PC-3 (cell line): ENCODE results near the gene EIF4G3. TPM values are rescaled to one million over a fixed set of nuclear protein-coding genes. Genes with fewer than 3 reads are reported as not detected.
A peak's percentile ranks its signal among the peaks of the same experiment; 100 is the strongest.

Experiments used
- ATAC-seq: fragments of 200-7000 bp; cut with Tn5 transposase; 2 replicates; pipeline ENCODE4 v1.9.1; 2020; ENCODE audit warnings: mild to moderate bottlenecking, moderate library complexity
- BruUV-seq: library from RNA; stranded (reverse); fragments of 400-500 nt; replicated peaks from 2 replicates; lab custom pipeline; 2021; lab: Mats Ljungman, UMichigan
- CTCF ChIA-PET: fragments of 300-600 bp; sonication (Branson Sonifier 250); formaldehyde crosslinking; loops from one replicate; lab custom pipeline; 2022; ENCODE audit warnings: antibody characterized with exemption; lab: Charles Lee
- POLR2A ChIA-PET: fragments of 300-600 bp; sonication (Branson Sonifier 250); formaldehyde crosslinking; loops from one replicate; lab custom pipeline; 2022; ENCODE audit warnings: antibody characterized with exemption; ENCODE audit not compliant: unreplicated experiment; lab: Charles Lee
- DNase-seq: peaks from one replicate; pipeline ENCODE4 v3.0.0-alpha.2; 2015
- H2AFZ ChIP-seq: fragments of 300-600 bp; sonication (generic); 2 replicates; pipeline ENCODE4 v1.6.0; 2016; ENCODE audit warnings: antibody characterized with exemption, low read length
- H3F3A ChIP-seq: fragments of 300-600 bp; sonication (generic); one replicate; pipeline ENCODE4 v1.6.0; 2017; ENCODE audit warnings: antibody characterized with exemption, low read length, control low read depth, mild to moderate bottlenecking; ENCODE audit not compliant: unreplicated experiment
- H3K27ac ChIP-seq: fragments of 300-600 bp; sonication (generic); 2 replicates; pipeline ENCODE4 v1.5.1; 2016; ENCODE audit warnings: mild to moderate bottlenecking, low read length
- H3K27me3 ChIP-seq: fragments of 300-600 bp; sonication (generic); 2 replicates; pipeline ENCODE4 v1.6.1; 2016; ENCODE audit warnings: low read length, mixed read lengths
- H3K36me3 ChIP-seq: fragments of 300-600 bp; sonication (generic); 2 replicates; pipeline ENCODE4 v1.6.1; 2016; ENCODE audit warnings: low read depth, mixed run types, low read length, mixed read lengths
- H3K4me1 ChIP-seq: fragments of 300-600 bp; sonication (generic); 2 replicates; pipeline ENCODE4 v1.5.1; 2016; ENCODE audit warnings: low read length; ENCODE audit not compliant: insufficient read depth
- H3K4me2 ChIP-seq: fragments of 300-600 bp; sonication (generic); 2 replicates; pipeline ENCODE4 v1.6.0; 2016; ENCODE audit warnings: low read length
- H3K4me3 ChIP-seq: fragments of 300-600 bp; sonication (generic); 2 replicates; pipeline ENCODE4 v1.5.1; 2016; ENCODE audit warnings: mild to moderate bottlenecking, low read length, mixed read lengths
- H3K79me2 ChIP-seq: fragments of 300-600 bp; sonication (generic); 2 replicates; pipeline ENCODE4 v1.6.1; 2017; ENCODE audit warnings: low read length, mixed read lengths
- H3K9ac ChIP-seq: fragments of 300-600 bp; sonication (generic); 2 replicates; pipeline ENCODE4 v1.6.0; 2016; ENCODE audit warnings: mild to moderate bottlenecking, low read length
- H3K9me2 ChIP-seq: fragments of 300-600 bp; sonication (generic); replicated peaks from 2 replicates; pipeline ENCODE4 v1.6.1; 2016; ENCODE audit warnings: mixed run types, low read length, mixed read lengths
- H3K9me3 ChIP-seq: fragments of 300-600 bp; sonication (generic); 2 replicates; pipeline ENCODE4 v1.6.1; 2016; ENCODE audit warnings: low read length, mixed read lengths
- H4K20me1 ChIP-seq: fragments of 300-600 bp; sonication (generic); 2 replicates; pipeline ENCODE4 v1.6.1; 2016; ENCODE audit warnings: low read length, mixed read lengths
- CTCF ChIP-seq: fragments of 300-600 bp; sonication (generic); conservative IDR thresholded peaks from 2 replicates; pipeline ENCODE4 v1.5.1; 2017; ENCODE audit warnings: antibody characterized with exemption, low read depth, mild to moderate bottlenecking, low read length
- EZH2 ChIP-seq: fragments of 300-600 bp; sonication (generic); IDR thresholded peaks from one replicate; pipeline ENCODE4 v1.6.1; 2017; ENCODE audit warnings: antibody characterized with exemption, mild to moderate bottlenecking, low read length; ENCODE audit not compliant: unreplicated experiment
- EZH2phosphoT487 ChIP-seq: fragments of 300-600 bp; sonication (generic); IDR thresholded peaks from 2 replicates; pipeline ENCODE4 v1.6.1; 2018; ENCODE audit warnings: mild to moderate bottlenecking, antibody characterized with exemption, low read length, borderline replicate concordance
- intact Hi-C: fragments of 100-400 bp; cut with micrococcal nuclease; formaldehyde crosslinking; loops from 2 replicates; pipeline ENCODE4 v1.9.0; 2023
- total RNA-seq: library from RNA; depleted of rRNA; stranded (reverse); fragments of >200 nt; gene quantifications from 2 replicates; pipeline ENCODE4 v1.2.3, GENCODE V29; 2014

Gene EIF4G3
- total RNA-seq, 1 experiment from 2014 or later, result 16.9 TPM

- ChIA-PET POLR2A (no interaction called here), CTCF (no interaction called here)
- no peaks in the 10 kb centered on the region for H3K36me3 ChIP-seq
Measured at GRCh38 chr1:20875198-20875973, 301.3 kb downstream of the EIF4G3 start.

GRCh38 chr1:20873311-20873710 is 303.4 kb downstream of the EIF4G3 start:
- no peak overlapping the region for H3K27ac ChIP-seq
- H3K9me2 ChIP-seq, result no peaks in the 10 kb centered on the region
- DNase-seq (no peak), ATAC-seq (no peak)
- H3K4me3 ChIP-seq, result no peak overlapping the region
- intact Hi-C loops, result no loop called here
- no peaks in the 10 kb centered on the region for H3K27me3 ChIP-seq
- H3K4me2 ChIP-seq, result no peak overlapping the region
- no peaks in the 10 kb centered on the region for H3F3A ChIP-seq
- CTCF ChIA-PET, result no interaction called here
- no peaks in the 10 kb centered on the region for H3K36me3 ChIP-seq
- no peaks in the 10 kb centered on the region for H3K79me2 ChIP-seq
- H4K20me1 ChIP-seq, result no peaks in the 10 kb centered on the region
- no peak overlapping the region for H3K9ac ChIP-seq
- no peaks in the 10 kb centered on the region for H3K9me3 ChIP-seq
- POLR2A ChIA-PET, result no interaction called here
- no TSS peak for BruUV-seq
- 0 out of 2 replicates have a peak, but pooled peaks cover 1% of the 10 kb centered on the region for H3K4me1 ChIP-seq
- H2AFZ ChIP-seq, result no peak overlapping the region
- no peak for TF ChIP-seq CTCF
- TF ChIP-seq EZH2phosphoT487, result no peak
- no peak for TF ChIP-seq EZH2

More at GRCh38 chr1:20875198-20875973, 301.3 kb downstream of the EIF4G3 start:
- no peaks in the 10 kb centered on the region for H4K20me1 ChIP-seq
- H3K27ac ChIP-seq, result no peak overlapping the region
- H3K4me2 ChIP-seq, result no peak overlapping the region
- no TSS peak for BruUV-seq
- H3K27me3 ChIP-seq, result no peaks in the 10 kb centered on the region
- no peaks in the 10 kb centered on the region for H3K9me3 ChIP-seq
- ATAC-seq, result no peak
- no peaks in the 10 kb centered on the region for H3K79me2 ChIP-seq
- no peaks in the 10 kb centered on the region for H3K9me2 ChIP-seq
- H3K4me3 ChIP-seq, result no peak overlapping the region
- H3K4me1 ChIP-seq, result no peaks in the 10 kb centered on the region
- no peaks in the 10 kb centered on the region for H3F3A ChIP-seq
- no peak for TF ChIP-seq EZH2phosphoT487
- TF ChIP-seq EZH2, result no peak
- TF ChIP-seq CTCF, result no peak
- intact Hi-C loops, result no loop called here
- no peak for DNase-seq
- H3K9ac ChIP-seq, result no peak overlapping the region
- no peak overlapping the region for H2AFZ ChIP-seq

- H3F3A ChIP-seq, result no peaks in the 10 kb centered on the region
- intact Hi-C loops, result no loop called here
- H3K27me3 ChIP-seq, result no peaks in the 10 kb centered on the region
- no peak overlapping the region for H3K9ac ChIP-seq
- H3K36me3 ChIP-seq, result no peaks in the 10 kb centered on the region
- H2AFZ ChIP-seq, result no peak overlapping the region
- peaks cover 13% of the 10 kb centered on the region; the same call in 1 of the 2 replicates for H3K4me1 ChIP-seq
- H3K4me2 ChIP-seq, result no peak overlapping the region
- H4K20me1 ChIP-seq, result no peaks in the 10 kb centered on the region
- H3K27ac ChIP-seq, result no peak overlapping the region
- no TSS peak for BruUV-seq
- ChIA-PET POLR2A (no interaction called here), CTCF (interaction anchor here (1.1 kb wide), 1 partner anchor 175 kb away, joined by 3 read pairs; no protein-coding TSS in a partner anchor)
- no peaks in the 10 kb centered on the region for H3K9me3 ChIP-seq
- H3K9me2 ChIP-seq, result no peaks in the 10 kb centered on the region
- H3K4me3 ChIP-seq, result no peak overlapping the region
- peak; percentile 18; the same call in 1 of the 2 replicates for ATAC-seq
- DNase-seq, result no peak
- H3K79me2 ChIP-seq, result no peaks in the 10 kb centered on the region
- TF ChIP-seq CTCF (no peak), EZH2 (no peak), EZH2phosphoT487 (no peak)
Measured at GRCh38 chr1:20871419-20871818, 305.3 kb downstream of the EIF4G3 start.
